ENCODE measurements around the gene RAB26.

Gene RAB26

GRCh38 chr16:2181952-2182351, 33.5 kb downstream of the RAB26 start:
- no peak for DNase-seq

DNA sequence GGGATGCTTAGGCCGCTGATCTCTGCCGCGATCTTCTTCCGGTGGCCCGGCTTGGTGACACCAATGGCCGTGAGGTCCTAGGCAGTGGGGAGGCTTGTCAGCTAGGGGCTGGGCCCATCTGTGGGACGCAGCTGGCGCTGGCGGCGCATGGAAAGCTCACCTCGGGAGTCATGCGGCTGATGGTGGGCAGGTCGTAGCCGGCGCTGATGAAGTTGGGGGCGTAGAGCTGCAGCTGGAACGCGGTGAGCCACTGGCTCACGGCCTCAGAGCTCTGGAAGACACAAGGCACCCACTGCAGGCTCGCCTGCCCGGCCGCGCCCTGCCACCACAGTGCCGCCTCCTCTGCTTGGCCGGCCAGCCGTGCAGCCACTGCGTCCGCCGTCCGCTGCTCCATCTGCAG, 35.2 kb downstream of the RAB26 start:
- DNase-seq, result no peak

DNA sequence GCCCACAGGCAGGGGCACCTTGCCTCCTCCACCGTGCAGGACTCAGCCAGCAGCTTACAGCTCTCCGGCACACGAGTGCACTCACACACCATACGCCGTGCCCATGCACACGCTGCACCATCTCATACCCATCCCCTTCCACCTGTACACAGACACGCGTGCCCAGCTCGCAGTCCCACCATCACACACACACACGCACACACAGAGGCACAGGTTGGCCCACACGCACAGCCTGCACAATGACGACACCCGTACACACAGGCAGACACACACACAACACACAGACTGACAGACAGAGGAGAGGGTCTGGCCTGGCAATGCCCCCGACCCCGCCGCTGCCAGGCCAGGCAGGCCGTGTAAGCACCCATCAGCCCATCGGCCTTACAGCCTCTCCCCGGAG, 35.9 kb downstream of the RAB26 start:
- no peak for DNase-seq

DNA sequence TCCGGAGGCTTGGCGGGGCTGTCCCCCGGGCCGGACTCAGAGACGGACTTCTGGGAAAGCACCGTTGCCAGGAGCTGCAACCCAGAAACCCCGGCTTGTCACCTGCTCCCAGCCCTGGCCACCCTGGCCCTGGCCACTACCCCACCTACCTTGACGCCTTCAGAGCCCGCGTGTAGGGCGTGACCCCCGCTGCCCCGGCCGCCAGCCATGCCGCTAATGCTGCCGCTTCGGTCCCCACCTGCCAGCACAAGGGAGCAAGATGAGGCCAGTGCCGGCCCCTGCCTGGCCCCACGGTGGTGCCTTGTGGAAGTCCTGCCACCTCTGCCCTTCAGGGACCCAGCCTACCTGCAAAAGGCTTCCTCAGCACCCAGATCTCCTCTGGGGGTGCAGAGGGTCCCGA, 36.5 kb downstream of the RAB26 start:
- no peak for DNase-seq

- no peak for DNase-seq
Observed at GRCh38 chr16:2186064-2186463, 37.6 kb downstream of the RAB26 start.

- no peak for DNase-seq
Observed at GRCh38 chr16:2186505-2186904, 38.1 kb downstream of the RAB26 start.

GRCh38 chr16:2187212-2187611, 38.8 kb downstream of the RAB26 start:
- DNase-seq, result no peak

DNA sequence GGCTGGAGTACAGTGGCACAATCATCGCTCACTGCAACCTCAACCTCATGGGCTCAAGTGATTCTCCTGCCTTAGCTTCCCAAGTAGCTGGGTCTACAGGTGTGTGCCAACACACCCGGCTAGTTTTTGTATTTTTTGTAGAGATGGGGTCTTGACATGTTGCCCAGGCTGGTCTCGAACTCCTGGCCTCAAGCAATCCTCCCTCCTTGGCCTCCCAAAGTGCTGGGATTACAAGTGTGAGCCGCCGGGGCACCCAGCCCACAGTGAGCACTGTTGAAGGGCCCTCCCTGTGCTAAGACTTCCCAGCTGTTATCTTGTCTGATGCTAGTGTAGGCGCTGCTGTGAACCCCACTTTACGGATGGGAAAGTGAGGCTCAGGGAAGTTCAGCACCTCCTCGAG, 40.0 kb downstream of the RAB26 start:
- no peak for DNase-seq

GRCh38 chr16:2189252-2189893, 40.9 kb downstream of the RAB26 start:
- no peak for DNase-seq

- no peak for DNase-seq
Observed at GRCh38 chr16:2190002-2190658, 41.7 kb downstream of the RAB26 start.

GRCh38 chr16:2190659-2191445, 42.4 kb downstream of the RAB26 start:
- DNase-seq, result no peak

- DNase-seq, result no peak
Observed at GRCh38 chr16:2191446-2191706, 43.0 kb downstream of the RAB26 start.

DNA sequence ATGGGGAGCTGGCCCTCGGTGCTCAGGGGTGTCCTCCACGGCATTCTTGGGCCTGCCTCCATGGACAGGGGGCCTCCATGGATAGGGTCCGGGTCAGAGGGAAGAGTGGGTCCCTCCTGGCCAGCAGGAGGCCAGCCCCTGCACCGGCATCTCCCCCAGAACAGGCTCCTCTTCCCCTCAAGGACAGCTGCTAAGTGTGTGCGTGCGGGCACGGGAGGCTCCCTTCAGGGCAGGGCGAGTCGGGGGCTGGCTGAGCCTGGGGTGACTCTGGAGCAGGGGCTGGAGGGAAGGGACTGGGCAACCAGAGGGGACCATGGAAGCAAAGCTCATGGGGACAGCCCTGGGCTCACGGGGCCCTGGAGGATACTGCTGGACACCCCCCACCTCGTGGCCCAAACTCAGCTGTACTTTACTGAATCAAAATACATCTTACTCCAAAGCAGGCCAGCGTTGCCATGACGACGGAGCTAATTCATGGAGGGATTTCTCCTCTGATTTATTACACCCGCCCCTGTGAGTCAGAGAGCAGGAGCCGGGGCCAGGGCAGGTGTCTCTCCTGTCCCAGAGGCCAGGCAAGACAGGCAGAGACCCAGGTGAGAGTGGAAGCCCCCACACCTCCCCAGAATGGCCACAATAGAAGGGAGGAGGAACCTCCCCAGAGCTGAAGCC, 45.9 kb downstream of the RAB26 start:
- DNase-seq, result no peak

DNA sequence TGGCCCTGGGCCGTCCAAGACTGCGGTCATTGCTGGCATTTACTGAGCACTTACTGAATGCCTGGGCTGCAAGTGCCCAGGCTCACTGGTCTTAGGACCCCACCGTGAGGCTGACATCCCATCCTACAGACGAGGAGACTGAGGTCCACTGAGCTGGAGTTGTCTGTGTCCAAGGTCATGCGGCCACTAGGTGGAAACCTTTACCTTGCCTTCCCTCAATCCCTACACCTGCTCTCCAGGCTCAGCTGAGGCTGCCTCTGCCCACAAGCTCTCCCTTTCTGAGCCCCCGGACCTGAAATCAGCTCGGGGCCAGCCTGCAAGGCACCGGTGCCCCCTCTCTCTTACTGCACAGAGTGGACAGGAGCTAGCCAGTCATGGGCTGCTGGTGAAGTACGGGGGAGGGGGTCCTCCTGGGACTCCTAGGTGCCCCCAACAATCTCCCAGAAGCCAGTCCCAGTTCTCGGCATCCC, 46.5 kb downstream of the RAB26 start:
- DNase-seq, result no peak

GRCh38 chr16:2195322-2196161, 47.1 kb downstream of the RAB26 start:
- DNase-seq, result no peak

GRCh38 chr16:2196162-2196980, 47.9 kb downstream of the RAB26 start, which contains the start of gene CASKIN1:
CASKIN1 (minus strand) TSS chr16:2196605; CDS start chr16:2196432, 173 bp downstream.
- no peak for DNase-seq

DNA sequence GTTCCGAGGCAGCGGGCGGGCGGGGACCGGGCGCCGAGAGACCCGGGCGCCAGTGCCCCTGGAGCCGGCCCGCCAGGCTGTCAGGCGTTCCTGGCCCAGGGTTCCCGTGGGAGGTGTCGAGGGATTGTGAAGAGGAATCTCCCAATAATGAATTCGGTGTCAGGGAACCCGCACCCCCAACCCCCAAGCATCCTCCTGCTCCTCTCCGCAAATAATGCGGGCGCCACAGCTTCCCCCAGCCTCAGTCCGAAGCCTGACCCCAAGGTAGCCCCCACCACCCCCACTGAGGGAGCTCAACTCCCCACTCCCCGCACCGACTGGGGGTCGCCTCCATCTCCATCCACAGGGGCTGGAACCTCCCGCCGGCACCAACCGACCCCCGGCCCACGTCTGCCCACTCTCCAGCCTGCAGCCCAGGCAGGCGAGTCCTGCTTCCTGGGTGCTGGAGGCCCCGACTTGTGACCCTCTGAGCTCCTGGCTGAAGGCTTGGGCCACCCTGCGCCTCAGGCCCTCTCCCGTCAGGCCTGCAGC, 48.6 kb downstream of the RAB26 start:
- no peak for DNase-seq

GRCh38 chr16:2197765-2198164, 49.3 kb downstream of the RAB26 start:
- no peak for DNase-seq

DNA sequence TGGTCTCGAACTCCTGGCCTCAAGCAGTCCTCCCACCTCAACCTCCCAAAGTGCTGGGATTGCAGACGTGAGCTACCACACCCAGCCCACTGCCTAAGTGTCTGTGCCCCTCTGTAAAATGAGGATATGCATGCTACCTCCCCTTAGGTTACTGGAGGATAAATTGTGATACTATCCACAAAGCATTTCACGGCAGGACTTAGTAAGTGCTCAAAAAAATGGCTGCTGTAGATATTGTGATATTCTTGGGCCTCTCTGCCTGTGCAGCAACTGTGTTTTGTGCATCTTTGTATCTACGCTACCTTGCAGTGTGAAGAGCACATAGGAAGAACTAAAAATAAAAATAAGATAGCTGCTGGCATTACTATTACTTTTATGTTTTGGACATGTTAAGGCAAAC, 49.9 kb downstream of the RAB26 start:
- DNase-seq, result no peak

- no peak for DNase-seq
Observed at GRCh38 chr16:2199095-2199494, 50.7 kb downstream of the RAB26 start.

GRCh38 chr16:2199621-2200139, 51.3 kb downstream of the RAB26 start:
- DNase-seq, result no peak
